Gastrocnemius medialis (tissue), 4 donors: ENCODE data around the gene BORCS6.

Source experiments
- CTCF ChIP-seq, 5 experiments: fragments of 450-650 bp in 3 of 5; fragments of 200-600 bp in 2 of 5; sonication (generic) in 2 of 5; IDR thresholded peaks in 4 of 5; conservative IDR thresholded peaks in 1 of 5; 1 replicate in 4 of 5; 2 replicates in 1 of 5; pipeline ENCODE4 v1.5.1; 2016 to 2019; ENCODE audit warnings: antibody characterized with exemption in 5 of 5, mild to moderate bottlenecking in 3 of 5, moderate library complexity in 3 of 5
- POLR2A ChIP-seq, 2 donors: fragments of 450-650 bp; IDR thresholded peaks; one replicate each; pipeline ENCODE4 v1.6.1; 2017; ENCODE audit warnings: antibody characterized with exemption in 2 of 2, mild to moderate bottlenecking in 2 of 2, moderate library complexity in 2 of 2

- no peak for TF ChIP-seq CTCF (IDR thresholded peaks at IDR 0.05 in 4 of 5, conservative IDR thresholded peaks at IDR 0.05 in 1 of 5)
- TF ChIP-seq POLR2A (IDR thresholded peaks at IDR 0.05): no peak
Measured at GRCh38 chr17:8145811-8146210, 44.2 kb downstream of the BORCS6 start.
